ENCODE data around the gene HPS1. TPM values are rescaled to one million over a fixed set of nuclear protein-coding genes. Genes with fewer than 3 reads are reported as not detected.

HPS1 gene
- total RNA-seq, 4 donors from 2014 or later: 46.1 to 88.2 (median 63.0) TPM

GRCh38 chr10:98470850-98471249, 24.1 kb upstream of the HPS1 start:
- TF ChIP-seq, protein P1, sequence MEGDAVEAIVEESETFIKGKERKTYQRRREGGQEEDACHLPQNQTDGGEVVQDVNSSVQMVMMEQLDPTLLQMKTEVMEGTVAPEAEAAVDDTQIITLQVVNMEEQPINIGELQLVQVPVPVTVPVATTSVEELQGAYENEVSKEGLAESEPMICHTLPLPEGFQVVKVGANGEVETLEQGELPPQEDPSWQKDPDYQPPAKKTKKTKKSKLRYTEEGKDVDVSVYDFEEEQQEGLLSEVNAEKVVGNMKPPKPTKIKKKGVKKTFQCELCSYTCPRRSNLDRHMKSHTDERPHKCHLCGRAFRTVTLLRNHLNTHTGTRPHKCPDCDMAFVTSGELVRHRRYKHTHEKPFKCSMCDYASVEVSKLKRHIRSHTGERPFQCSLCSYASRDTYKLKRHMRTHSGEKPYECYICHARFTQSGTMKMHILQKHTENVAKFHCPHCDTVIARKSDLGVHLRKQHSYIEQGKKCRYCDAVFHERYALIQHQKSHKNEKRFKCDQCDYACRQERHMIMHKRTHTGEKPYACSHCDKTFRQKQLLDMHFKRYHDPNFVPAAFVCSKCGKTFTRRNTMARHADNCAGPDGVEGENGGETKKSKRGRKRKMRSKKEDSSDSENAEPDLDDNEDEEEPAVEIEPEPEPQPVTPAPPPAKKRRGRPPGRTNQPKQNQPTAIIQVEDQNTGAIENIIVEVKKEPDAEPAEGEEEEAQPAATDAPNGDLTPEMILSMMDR (IDR thresholded peaks at IDR 0.05; ENCODE audit: low read depth): no peak

- TF ChIP-seq, protein P1 (IDR thresholded peaks at IDR 0.05; ENCODE audit: low read depth): no peak
Measured at GRCh38 chr10:98469001-98469931, 22.5 kb upstream of the HPS1 start.

DNA sequence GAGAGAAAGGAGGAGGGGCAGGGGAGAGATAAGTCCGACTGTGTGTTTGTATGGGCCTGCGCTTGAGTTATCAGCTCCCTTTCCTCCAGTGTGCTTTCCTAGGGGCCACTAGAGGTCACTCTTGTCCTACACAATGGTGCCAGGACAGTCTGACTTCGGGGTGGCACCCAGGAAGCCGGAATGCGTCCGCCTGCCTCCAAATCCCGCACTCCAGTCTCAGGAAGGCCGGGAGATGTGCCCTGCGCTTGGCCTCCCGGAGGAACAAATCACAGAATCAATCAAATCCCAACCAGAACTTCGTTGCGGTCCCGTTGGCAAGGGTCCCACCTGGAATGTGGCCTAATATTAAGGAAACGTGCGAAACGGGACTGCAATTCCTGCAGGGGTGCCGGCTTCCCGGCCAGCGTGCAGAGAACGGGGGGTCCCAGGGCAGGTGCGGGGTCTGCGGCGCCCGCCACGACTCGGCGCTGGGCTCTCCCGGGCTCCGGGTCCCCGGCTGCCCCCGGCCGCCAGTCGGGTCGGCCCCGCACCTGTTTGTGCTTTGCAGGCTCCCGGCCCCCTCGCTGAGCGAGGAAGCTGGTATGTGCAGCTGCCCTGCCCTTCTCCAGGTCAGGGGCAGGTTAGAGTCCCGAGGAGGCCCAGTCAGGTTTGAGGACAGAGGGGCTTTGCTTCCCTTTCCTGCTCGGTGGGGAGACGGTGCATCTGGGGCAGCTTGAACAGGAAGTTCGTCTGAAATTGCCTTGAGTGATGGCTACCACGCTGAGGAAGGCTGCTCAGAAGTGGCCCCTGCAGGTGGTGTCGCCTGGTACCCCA, 21.0 kb upstream of the HPS1 start:
- TF ChIP-seq, protein P1 (IDR thresholded peaks at IDR 0.05; ENCODE audit: low read depth): no peak

GRCh38 chr10:98466861-98467505, 20.2 kb upstream of the HPS1 start:
- TF ChIP-seq, protein P1 (IDR thresholded peaks at IDR 0.05; ENCODE audit: low read depth): no peak

- TF ChIP-seq, protein P1 (IDR thresholded peaks at IDR 0.05; ENCODE audit: low read depth): no peak
Measured at GRCh38 chr10:98465866-98466265, 19.1 kb upstream of the HPS1 start.

- TF ChIP-seq, protein P1 (IDR thresholded peaks at IDR 0.05; ENCODE audit: low read depth): no peak
Measured at GRCh38 chr10:98463976-98464754, 17.4 kb upstream of the HPS1 start.

Data from subcutaneous adipose tissue (tissue), 4 donors.